HEK293 (cell line): Measurements from ENCODE around the gene PTPRN2.

ENCODE experiments used
- CTCF ChIA-PET: fragments of 350-600 bp; formaldehyde crosslinking; extraction: SDS; loops from one replicate; lab custom pipeline; 2021; ENCODE audit warnings: antibody characterized with exemption; lab: Yijun Ruan, JAX
- POLR2A ChIA-PET: fragments of 300-600 bp; formaldehyde crosslinking; extraction: SDS; loops from one replicate; lab custom pipeline; 2020; ENCODE audit warnings: antibody characterized with exemption, inconsistent platforms; lab: Yijun Ruan, JAX
- H3K27ac ChIP-seq: fragments of 200-500 bp; sonication (Bioruptor generic); 2 replicates; pipeline ENCODE4 v1.5.1; 2014; ENCODE audit warnings: low read depth, low read length, control low read depth, inconsistent platforms; ENCODE audit errors: extremely low read depth
- H3K36me3 ChIP-seq, 2 experiments: fragments of 200-500 bp in 1 of 2; sonication (Bioruptor generic) in 1 of 2; 1 replicate in 1 of 2; 2 replicates in 1 of 2; pipeline ENCODE4 v1.5.1; 2014 to 2017; ENCODE audit warnings: inconsistent platforms in 2 of 2, low read length in 2 of 2; ENCODE audit not compliant: control insufficient read depth in 2 of 2, insufficient read depth in 1 of 2
- H3K4me1 ChIP-seq: fragments of 200-500 bp; sonication (Bioruptor generic); 2 replicates; pipeline ENCODE4 v1.5.1; 2014; ENCODE audit warnings: mild to moderate bottlenecking, low read length, inconsistent platforms; ENCODE audit not compliant: control insufficient read depth, insufficient read depth
- H3K4me3 ChIP-seq: 2 replicates; pipeline ENCODE4 v1.5.1; 2011; ENCODE audit warnings: low read depth, mild to moderate bottlenecking, control low read depth, low read length, moderate library complexity
- H3K9me3 ChIP-seq: fragments of 200-500 bp; sonication (Bioruptor generic); 2 replicates; pipeline ENCODE4 v1.5.1; 2014; ENCODE audit warnings: low read depth, low read length, inconsistent platforms; ENCODE audit not compliant: control insufficient read depth, insufficient read depth
- BCL11B ChIP-seq: fragments of 450-650 bp; formaldehyde crosslinking; IDR thresholded peaks from 2 replicates; pipeline ENCODE4 v1.5.1; 2016; ENCODE audit warnings: low read depth, missing biosample characterization, missing genetic modification characterization
- GLI4 ChIP-seq: fragments of 450-650 bp; formaldehyde crosslinking; IDR thresholded peaks from 2 replicates; pipeline ENCODE4 v1.5.1; 2016; ENCODE audit warnings: missing biosample characterization, missing genetic modification characterization
- KLF10 ChIP-seq: fragments of 450-650 bp; IDR thresholded peaks from 2 replicates; pipeline ENCODE4 v1.5.1; 2018; ENCODE audit warnings: missing biosample characterization, mild to moderate bottlenecking, missing genetic modification characterization
- KLF17 ChIP-seq: fragments of 450-650 bp; formaldehyde crosslinking; IDR thresholded peaks from 2 replicates; pipeline ENCODE4 v1.5.1; 2016; ENCODE audit warnings: missing biosample characterization, missing genetic modification characterization
- OSR2 ChIP-seq: fragments of 450-650 bp; formaldehyde crosslinking; IDR thresholded peaks from 2 replicates; pipeline ENCODE4 v1.5.1; 2016; ENCODE audit warnings: missing biosample characterization, missing genetic modification characterization
- OVOL3 ChIP-seq: fragments of 450-650 bp; formaldehyde crosslinking; IDR thresholded peaks from 2 replicates; pipeline ENCODE4 v1.5.1; 2016; ENCODE audit warnings: missing biosample characterization, missing genetic modification characterization
- SP2 ChIP-seq: fragments of 450-650 bp; formaldehyde crosslinking; IDR thresholded peaks from 2 replicates; pipeline ENCODE4 v1.5.1; 2016; ENCODE audit warnings: missing biosample characterization, missing genetic modification characterization
- TCF7L2 ChIP-seq: IDR thresholded peaks from 2 replicates; pipeline ENCODE4 v1.6.1; 2011; ENCODE audit warnings: low read depth, mild to moderate bottlenecking, inconsistent platforms, low read length, moderate library complexity, borderline replicate concordance
- YY2 ChIP-seq: fragments of 450-650 bp; formaldehyde crosslinking; IDR thresholded peaks from 2 replicates; pipeline ENCODE4 v1.5.1; 2016; ENCODE audit warnings: missing biosample characterization, missing genetic modification characterization
- ZBTB17 ChIP-seq: fragments of 450-650 bp; formaldehyde crosslinking; IDR thresholded peaks from 2 replicates; pipeline ENCODE4 v1.5.1; 2016; ENCODE audit warnings: missing biosample characterization, missing genetic modification characterization
- ZFP69B ChIP-seq: fragments of 450-650 bp; formaldehyde crosslinking; IDR thresholded peaks from 2 replicates; pipeline ENCODE4 v1.5.1; 2016; ENCODE audit warnings: missing biosample characterization, missing genetic modification characterization
- ZNF121 ChIP-seq: fragments of 450-650 bp; formaldehyde crosslinking; IDR thresholded peaks from 2 replicates; pipeline ENCODE4 v1.5.1; 2016; ENCODE audit warnings: missing biosample characterization, missing genetic modification characterization
- ZNF169 ChIP-seq: fragments of 450-650 bp; formaldehyde crosslinking; IDR thresholded peaks from 2 replicates; pipeline ENCODE4 v1.5.1; 2016; ENCODE audit warnings: missing biosample characterization, missing genetic modification characterization
- ZNF175 ChIP-seq: fragments of 450-650 bp; formaldehyde crosslinking; IDR thresholded peaks from 2 replicates; pipeline ENCODE4 v1.5.1; 2016; ENCODE audit warnings: missing biosample characterization, missing genetic modification characterization
- ZNF2 ChIP-seq: fragments of 450-650 bp; formaldehyde crosslinking; IDR thresholded peaks from 2 replicates; pipeline ENCODE4 v1.5.1; 2016; ENCODE audit warnings: missing biosample characterization, missing genetic modification characterization
- ZNF302 ChIP-seq: fragments of 450-650 bp; formaldehyde crosslinking; IDR thresholded peaks from 2 replicates; pipeline ENCODE4 v1.5.1; 2016; ENCODE audit warnings: missing biosample characterization, missing genetic modification characterization, low read depth
- ZNF501 ChIP-seq: fragments of 450-650 bp; formaldehyde crosslinking; IDR thresholded peaks from 2 replicates; pipeline ENCODE4 v1.5.1; 2016; ENCODE audit warnings: missing biosample characterization, missing genetic modification characterization
- ZNF529 ChIP-seq: fragments of 450-650 bp; formaldehyde crosslinking; IDR thresholded peaks from 2 replicates; pipeline ENCODE4 v1.5.1; 2017; ENCODE audit warnings: missing genetic modification characterization, missing biosample characterization; ENCODE audit not compliant: insufficient replicate concordance
- ZNF555 ChIP-seq: fragments of 450-650 bp; formaldehyde crosslinking; conservative IDR thresholded peaks from 2 replicates; pipeline ENCODE4 v1.5.1; 2017; ENCODE audit warnings: missing biosample characterization, mild to moderate bottlenecking, missing genetic modification characterization, inconsistent platforms
- ZNF621 ChIP-seq: fragments of 450-650 bp; formaldehyde crosslinking; IDR thresholded peaks from 2 replicates; pipeline ENCODE4 v1.5.1; 2017; ENCODE audit warnings: missing biosample characterization, missing genetic modification characterization
- ZNF639 ChIP-seq: fragments of 450-650 bp; formaldehyde crosslinking; IDR thresholded peaks from 2 replicates; pipeline ENCODE4 v1.5.1; 2016; ENCODE audit warnings: missing biosample characterization, missing genetic modification characterization
- ZNF645 ChIP-seq: fragments of 450-650 bp; formaldehyde crosslinking; IDR thresholded peaks from 2 replicates; pipeline ENCODE4; 2016; ENCODE audit warnings: missing biosample characterization, missing genetic modification characterization
- ZNF747 ChIP-seq: fragments of 450-650 bp; formaldehyde crosslinking; IDR thresholded peaks from 2 replicates; pipeline ENCODE4 v1.5.1; 2016; ENCODE audit warnings: missing biosample characterization, missing genetic modification characterization
- ZSCAN18 ChIP-seq: fragments of 450-650 bp; formaldehyde crosslinking; IDR thresholded peaks from 2 replicates; pipeline ENCODE4 v1.5.1; 2016; ENCODE audit warnings: missing biosample characterization, missing genetic modification characterization
- ZSCAN30 ChIP-seq: fragments of 450-650 bp; IDR thresholded peaks from 2 replicates; pipeline ENCODE4 v1.5.1; 2018; ENCODE audit warnings: missing biosample characterization, mild to moderate bottlenecking, missing genetic modification characterization, moderate library complexity
- TF ChIP-seq, protein P1 (sequence below): fragments of 450-650 bp; formaldehyde crosslinking; IDR thresholded peaks from 2 replicates; pipeline ENCODE4 v1.5.1; 2017; ENCODE audit warnings: missing biosample characterization, missing genetic modification characterization

Gene PTPRN2

GRCh38 chr7:158568974-158569857, 18.4 kb downstream of the PTPRN2 start (continued):
- TF ChIP-seq, protein P1, sequence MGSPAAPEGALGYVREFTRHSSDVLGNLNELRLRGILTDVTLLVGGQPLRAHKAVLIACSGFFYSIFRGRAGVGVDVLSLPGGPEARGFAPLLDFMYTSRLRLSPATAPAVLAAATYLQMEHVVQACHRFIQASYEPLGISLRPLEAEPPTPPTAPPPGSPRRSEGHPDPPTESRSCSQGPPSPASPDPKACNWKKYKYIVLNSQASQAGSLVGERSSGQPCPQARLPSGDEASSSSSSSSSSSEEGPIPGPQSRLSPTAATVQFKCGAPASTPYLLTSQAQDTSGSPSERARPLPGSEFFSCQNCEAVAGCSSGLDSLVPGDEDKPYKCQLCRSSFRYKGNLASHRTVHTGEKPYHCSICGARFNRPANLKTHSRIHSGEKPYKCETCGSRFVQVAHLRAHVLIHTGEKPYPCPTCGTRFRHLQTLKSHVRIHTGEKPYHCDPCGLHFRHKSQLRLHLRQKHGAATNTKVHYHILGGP = no peak
- TF ChIP-seq ZNF175 (tag by site-specific recombination) (no peak), ZNF645 (tag by site-specific recombination) (no peak), OSR2 (tag by site-specific recombination) (no peak), YY2 (tag by site-specific recombination) (no peak), ZNF169 (tag by site-specific recombination) (no peak), OVOL3 (no peak), ZBTB17 (no peak), ZNF2 (no peak)

DNA sequence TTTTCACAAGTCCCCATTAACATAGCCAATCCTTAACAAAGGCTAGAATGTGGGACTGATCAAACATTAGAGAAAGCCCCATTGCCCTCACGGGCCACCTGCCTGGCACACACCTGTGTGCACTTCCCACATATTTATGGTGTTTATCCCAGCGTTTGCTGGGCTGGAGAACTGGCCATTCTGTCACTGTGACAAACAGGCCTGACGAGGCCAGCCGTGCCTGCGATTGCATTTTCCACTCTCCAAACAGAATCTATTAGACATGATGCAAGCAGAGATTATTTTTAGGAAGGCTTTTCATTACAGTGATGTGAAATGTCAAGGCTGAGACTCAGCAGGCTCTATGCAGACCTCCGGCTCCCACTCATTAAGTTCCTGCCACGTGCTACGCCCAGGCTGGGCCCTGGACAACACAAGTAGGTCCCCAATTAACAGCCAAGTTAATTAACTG, 20.4 kb downstream of the PTPRN2 start:
- CTCF ChIA-PET = no interaction called here
- POLR2A ChIA-PET = no interaction called here
- no peak overlapping the region for H3K27ac ChIP-seq

More for the DNA sequence above, 20.4 kb downstream of the PTPRN2 start:
- Histone ChIP-seq H3K36me3 (no peaks in the 10 kb centered on the region), H3K4me1 (no peaks in the 10 kb centered on the region), H3K4me3 (no peak overlapping the region), H3K9me3 (no peaks in the 10 kb centered on the region)
- TF ChIP-seq KLF17 (tag by site-specific recombination) (no peak), ZNF639 (tag by site-specific recombination) (no peak), YY2 (tag by site-specific recombination) (no peak), KLF10 (tag by site-specific recombination) (no peak), ZSCAN18 (tag by site-specific recombination) (no peak), ZNF747 (tag by site-specific recombination) (no peak), GLI4 (no peak), ZNF555 (tag by site-specific recombination) (no peak), TCF7L2 (no peak), ZNF302 (no peak), ZNF529 (tag by site-specific recombination) (no peak), BCL11B (tag by site-specific recombination) (no peak), ZNF621 (no peak), SP2 (tag by site-specific recombination) (no peak), ZFP69B (tag by site-specific recombination) (no peak), ZNF121 (no peak), ZSCAN30 (no peak), ZNF501 (tag by site-specific recombination) (no peak)
